Endothelial cell of coronary artery (primary cell): ENCODE measurements around the gene BABAM1. TPM values are rescaled to one million over a fixed set of nuclear protein-coding genes. Genes with fewer than 3 reads are reported as not detected.

Source experiments
- total RNA-seq: library from RNA; depleted of rRNA; stranded (reverse); fragments of >200 nt; gene quantifications from 2 replicates; pipeline ENCODE4 v1.2.3, GENCODE V29; 2014

The BABAM1 gene
- 113 and 123 TPM in 2 replicates for total RNA-seq

GRCh38 chr19:17266975-17267788, at the start of gene BABAM1:
BABAM1 (plus strand) TSS chr19:17267443; CDS start chr19:17268807, 1,364 bp downstream.

GRCh38 chr19:17226002-17226933, 41.0 kb upstream of the BABAM1 start, which contains the start of gene OCEL1:
OCEL1 (plus strand) TSS chr19:17226226; CDS start chr19:17226248, 22 bp downstream.

GRCh38 chr19:17245535-17245984, 21.7 kb upstream of the BABAM1 start, which contains the start of gene NR2F6:
NR2F6 (minus strand) TSS chr19:17245919; CDS start chr19:17245220, 699 bp downstream.

GRCh38 chr19:17264641-17264979, 2.6 kb upstream of the BABAM1 start, which contains the start of gene USHBP1:
USHBP1 (minus strand) TSS chr19:17264745; CDS start chr19:17264299, 446 bp downstream.

GRCh38 chr19:17281391-17282304, 14.4 kb downstream of the BABAM1 start, which contains the start of gene ANKLE1:
ANKLE1 (plus strand) TSS chr19:17281901; CDS start chr19:17281921, 20 bp downstream.

GRCh38 chr19:17303167-17303939, 36.1 kb downstream of the BABAM1 start, which contains the start of gene ABHD8:
ABHD8 (minus strand) TSS chr19:17303425; CDS start chr19:17301616, 1,809 bp downstream.

GRCh38 chr19:17305517-17306284, 38.5 kb downstream of the BABAM1 start, which contains the start of gene MRPL34:
MRPL34 (plus strand) TSS chr19:17305872; CDS start chr19:17305893, 21 bp downstream.

GRCh38 chr19:17309198-17309964, 42.1 kb downstream of the BABAM1 start, which contains the start of gene DDA1:
DDA1 (plus strand) TSS chr19:17309563; CDS start chr19:17309655, 92 bp downstream.

Other genes starting within 250 kb of the BABAM1 start
- 0.18 and 0.19 TPM in 2 replicates for gene CPAMD8, start 240.6 kb upstream of the BABAM1 start, total RNA-seq
- 3.4 and 4.0 TPM in 2 replicates for gene HAUS8, start 192.0 kb upstream of the BABAM1 start, total RNA-seq
- gene MYO9B, start 191.7 kb upstream of the BABAM1 start, total RNA-seq = 47.7 and 58.8 TPM in 2 replicates
- gene USE1, start 52.1 kb upstream of the BABAM1 start, total RNA-seq = 19.0 and 25.4 TPM in 2 replicates
- 1.8 and 3.2 TPM in 2 replicates for gene OCEL1, start 41.2 kb upstream of the BABAM1 start, total RNA-seq
- 31.5 and 46.8 TPM in 2 replicates for gene NR2F6, start 21.5 kb upstream of the BABAM1 start, total RNA-seq
- gene USHBP1, start 2.7 kb upstream of the BABAM1 start, total RNA-seq = 11.4 and 12.0 TPM in 2 replicates
- gene ANKLE1, start 14.5 kb downstream of the BABAM1 start, total RNA-seq = 0.81 and 1.3 TPM in 2 replicates
- 6.3 and 7.2 TPM in 2 replicates for gene ABHD8, start 36.0 kb downstream of the BABAM1 start, total RNA-seq
- 27.8 and 39.0 TPM in 2 replicates for gene MRPL34, start 38.4 kb downstream of the BABAM1 start, total RNA-seq
- gene DDA1, start 42.1 kb downstream of the BABAM1 start, total RNA-seq = 25.6 and 30.5 TPM in 2 replicates
- 2.4 and 4.0 TPM in 2 replicates for gene ANO8, start 67.4 kb downstream of the BABAM1 start, total RNA-seq
- gene GTPBP3, start 70.1 kb downstream of the BABAM1 start, total RNA-seq = 9.7 and 12.7 TPM in 2 replicates
- gene PLVAP, start 109.9 kb downstream of the BABAM1 start, total RNA-seq = 0.75 and 2.2 TPM in 2 replicates
- gene CCDC194, start 126.8 kb downstream of the BABAM1 start, total RNA-seq = 0.09 and 0.28 TPM in 2 replicates
- 107 and 110 TPM in 2 replicates for gene BST2, start 138.2 kb downstream of the BABAM1 start, total RNA-seq
- gene MVB12A, start 152.6 kb downstream of the BABAM1 start, total RNA-seq = 31.3 and 31.4 TPM in 2 replicates
- gene TMEM221, start 181.2 kb downstream of the BABAM1 start, total RNA-seq = under 0.01 and 0.09 TPM in 2 replicates
- gene NXNL1, start 193.5 kb downstream of the BABAM1 start, total RNA-seq = not detected in 2 replicates
- gene SLC27A1, start 203.1 kb downstream of the BABAM1 start, total RNA-seq = 12.4 and 16.7 TPM in 2 replicates
- gene PGLS, start 244.2 kb downstream of the BABAM1 start, total RNA-seq = 44.8 and 53.8 TPM in 2 replicates